Adrenal gland (tissue), 5 donors: ENCODE data around the gene RAMP3.

Experiments
- POLR2A ChIP-seq, 2 donors: fragments of 450-650 bp; IDR thresholded peaks; one replicate each; pipeline ENCODE4 v1.6.1; 2017; ENCODE audit warnings: antibody characterized with exemption in 2 of 2, mild to moderate bottlenecking in 2 of 2, moderate library complexity in 1 of 2
- TF ChIP-seq, protein P1 (sequence below), 6 experiments: fragments of 450-650 bp in 4 of 6; fragments of 200-600 bp in 2 of 6; sonication (generic) in 1 of 6; IDR thresholded peaks; 1 replicate in 5 of 6; 2 replicates in 1 of 6; pipeline versions ENCODE4 v1.5.1 to v1.8.0; 2016 to 2021; ENCODE audit warnings: antibody characterized with exemption in 6 of 6, mild to moderate bottlenecking in 2 of 6, moderate library complexity in 1 of 6
- donor health status: DM: no; HTN: no; CAD: no.

DNA sequence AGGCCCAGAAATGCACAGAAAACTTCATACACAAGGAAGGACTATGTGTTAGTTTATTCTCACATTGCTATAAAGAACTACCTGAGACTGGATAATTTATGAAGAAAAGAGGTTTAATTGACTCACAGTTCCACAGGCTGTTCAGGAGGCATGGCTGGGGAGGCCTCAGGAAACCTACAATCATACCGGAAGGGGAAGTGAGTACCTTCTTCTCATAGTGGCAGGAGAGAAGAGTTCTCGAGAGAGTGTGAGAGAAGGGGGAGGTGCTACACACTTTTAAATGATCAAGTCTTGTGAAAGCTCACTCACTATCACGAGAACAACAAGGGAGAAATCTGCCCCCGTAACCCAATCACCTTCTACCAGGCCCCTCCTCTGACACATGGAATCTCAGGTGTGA is 16.8 kb upstream of the RAMP3 start:
- TF ChIP-seq, protein P1, sequence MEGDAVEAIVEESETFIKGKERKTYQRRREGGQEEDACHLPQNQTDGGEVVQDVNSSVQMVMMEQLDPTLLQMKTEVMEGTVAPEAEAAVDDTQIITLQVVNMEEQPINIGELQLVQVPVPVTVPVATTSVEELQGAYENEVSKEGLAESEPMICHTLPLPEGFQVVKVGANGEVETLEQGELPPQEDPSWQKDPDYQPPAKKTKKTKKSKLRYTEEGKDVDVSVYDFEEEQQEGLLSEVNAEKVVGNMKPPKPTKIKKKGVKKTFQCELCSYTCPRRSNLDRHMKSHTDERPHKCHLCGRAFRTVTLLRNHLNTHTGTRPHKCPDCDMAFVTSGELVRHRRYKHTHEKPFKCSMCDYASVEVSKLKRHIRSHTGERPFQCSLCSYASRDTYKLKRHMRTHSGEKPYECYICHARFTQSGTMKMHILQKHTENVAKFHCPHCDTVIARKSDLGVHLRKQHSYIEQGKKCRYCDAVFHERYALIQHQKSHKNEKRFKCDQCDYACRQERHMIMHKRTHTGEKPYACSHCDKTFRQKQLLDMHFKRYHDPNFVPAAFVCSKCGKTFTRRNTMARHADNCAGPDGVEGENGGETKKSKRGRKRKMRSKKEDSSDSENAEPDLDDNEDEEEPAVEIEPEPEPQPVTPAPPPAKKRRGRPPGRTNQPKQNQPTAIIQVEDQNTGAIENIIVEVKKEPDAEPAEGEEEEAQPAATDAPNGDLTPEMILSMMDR (IDR thresholded peaks at IDR 0.05), result no peak
- no peak for TF ChIP-seq POLR2A (IDR thresholded peaks at IDR 0.05)
